Measurements from ENCODE around the gene RUSF1. TPM values are rescaled to one million over a fixed set of nuclear protein-coding genes. Genes with fewer than 3 reads are reported as not detected.

RUSF1 gene
- polyA plus RNA-seq, 1 of the 3 experiments (the other 2 are of a cell fraction), result 36.5 TPM

GRCh38 chr16:31459687-31460581 lies 48.3 kb downstream of the RUSF1 start:
- peaks cover 8% of the 10 kb centered on the region for H3F3A ChIP-seq (replicated peaks; ENCODE audit: insufficient read depth)
- H3K9me3 ChIP-seq, result no peaks in the 10 kb centered on the region
- H2AFZ ChIP-seq (ENCODE audit: low read depth), result peak overlapping the region; percentile 82
- H4K20me1 ChIP-seq (ENCODE audit: insufficient read depth), result peaks cover 28% of the 10 kb centered on the region
- H3K4me2 ChIP-seq, result peak overlapping the region; percentile 92
- H3K27me3 ChIP-seq (ENCODE audit: insufficient read depth), result no peaks in the 10 kb centered on the region
- peaks cover 10 to 17% of the 10 kb centered on the region in 2 experiments for H3K36me3 ChIP-seq (replicated peaks in 1 of 2; ENCODE audit: control insufficient read depth in 1 of 2, insufficient read depth in 2 of 2, low read length in 1 of 2)
- H3K4me1 ChIP-seq (ENCODE audit: control insufficient read depth in 1 of 2, insufficient read depth in 2 of 2, low read depth in 1 of 2, low read length in 1 of 2), result peaks cover 30 to 33% of the 10 kb centered on the region in 2 experiments; a peak in 2 of 4 replicates
- H3K79me2 ChIP-seq (ENCODE audit: insufficient read depth), result peaks cover 43% of the 10 kb centered on the region
- H3K9me2 ChIP-seq, result no peaks in the 10 kb centered on the region
- WGBS (ENCODE audit: low lambda C conversion rate), result 2% methylated on average over 27 of the region's 61 CpGs
- H3K27ac ChIP-seq (ENCODE audit: low read depth in 2 of 2, low read length in 1 of 2), result peak overlapping the region; percentile 96 to 97
- peak overlapping the region; percentile 72 to 88 for H3K4me3 ChIP-seq (ENCODE audit: low read depth in 2 of 2, low read length in 1 of 2)
- ChIA-PET POLR2A (interaction anchor here (0.7 to 3.6 kb wide), 18 partner anchors 9 to 518 kb away, joined by 3 to 15 read pairs (median 5); partner anchors contain the start of genes FUS, RUSF1, TGFB1I1 and ZNF267), CTCF (interaction anchor here (0.6 to 8.0 kb wide), 29 partner anchors 8 to 657 kb away, joined by 3 to 80 read pairs (median 4); partner anchors contain the start of genes FUS, HSD3B7, RUSF1 and SLC5A2)
- H3K9ac ChIP-seq, result peak overlapping the region; percentile 98
- DNase-seq, result peak; percentile 97
- TF ChIP-seq REST (IDR thresholded peaks at IDR 0.05; ENCODE audit: low read depth, low read length), result no peak
- TF ChIP-seq TEAD4 (IDR thresholded peaks at IDR 0.05; ENCODE audit: borderline replicate concordance, insufficient read depth), result no peak
- no peak for TF ChIP-seq FOSL2 (IDR thresholded peaks at IDR 0.05; ENCODE audit: borderline replicate concordance, low read depth)
- no peak for TF ChIP-seq PBX3 (IDR thresholded peaks at IDR 0.05)
- no peak for TF ChIP-seq SIN3A (IDR thresholded peaks at IDR 0.05; ENCODE audit: borderline replicate concordance, low read depth, low read length)
- TF ChIP-seq CTCF (IDR thresholded peaks at IDR 0.05), result no peak
- no peak for TF ChIP-seq TCF12 (IDR thresholded peaks at IDR 0.05)
- no peak for TF ChIP-seq ELF1 (IDR thresholded peaks at IDR 0.05)
- TF ChIP-seq IRF3 (IDR thresholded peaks at IDR 0.05; ENCODE audit: low read depth, low read length), result no peak
- no peak for TF ChIP-seq NFIC (IDR thresholded peaks at IDR 0.05; ENCODE audit: borderline replicate concordance)
- peak; percentile 93 for TF ChIP-seq NRF1 (IDR thresholded peaks at IDR 0.05; ENCODE audit: low read depth, low read length)
- no peak for TF ChIP-seq EP300 (IDR thresholded peaks at IDR 0.05; ENCODE audit: borderline replicate concordance in 1 of 2, low read depth in 1 of 2, low read length in 1 of 2)
- TF ChIP-seq GATA2 (CRISPR knock-in tag; IDR thresholded peaks at IDR 0.05), result no peak
- TF ChIP-seq JUND (IDR thresholded peaks at IDR 0.05), result no peak
- TF ChIP-seq TAF1 (IDR thresholded peaks at IDR 0.05; ENCODE audit: borderline replicate concordance, low read depth, low read length), result 0 out of 2 replicates have a peak, but pooled peaks have one; percentile 24
- TF ChIP-seq RAD21 (IDR thresholded peaks at IDR 0.05; ENCODE audit: low read length), result no peak
- TF ChIP-seq USF1 (IDR thresholded peaks at IDR 0.05; ENCODE audit: borderline replicate concordance, low read depth), result no peak
- no peak for TF ChIP-seq YY1 (IDR thresholded peaks at IDR 0.05; ENCODE audit: low read depth)
- no peak for TF ChIP-seq GABPA (IDR thresholded peaks at IDR 0.05; ENCODE audit: low read depth)
- TF ChIP-seq POLR2AphosphoS5 (IDR thresholded peaks at IDR 0.05; ENCODE audit: low read depth, low read length), result peak; percentile 64; the same call in 1 of the 2 replicates
- no peak for TF ChIP-seq ZBTB33 (IDR thresholded peaks at IDR 0.05; ENCODE audit: borderline replicate concordance, low read depth)
